Measurements from ENCODE around the gene WFDC6. TPM values are rescaled to one million over a fixed set of nuclear protein-coding genes. Genes with fewer than 3 reads are reported as not detected.

Gene WFDC6
- total RNA-seq, 4 donors from 2014 or later = 1.6 TPM; not detected in 3

- TF ChIP-seq POLR2AphosphoS5 (IDR thresholded peaks at IDR 0.05) (no peak), CTCF (IDR thresholded peaks at IDR 0.05) (no peak), POLR2A (IDR thresholded peaks at IDR 0.05) (no peak), EP300 (IDR thresholded peaks at IDR 0.05) (no peak)
- Histone ChIP-seq H3K4me3 (no peak overlapping the region), H3K4me1 (no peaks in the 10 kb centered on the region), H3K9me3 (no peaks in the 10 kb centered on the region), H3K27me3 (no peaks in the 10 kb centered on the region), H3K27ac (no peak overlapping the region), H3K36me3 (no peaks in the 10 kb centered on the region)
- 79% methylated on average over 7 of the region's 7 CpGs for WGBS
- no peak for DNase-seq (ENCODE audit: low spot score in 2 of 2)
Measured at GRCh38 chr20:45508068-45508886, 31.0 kb downstream of the WFDC6 start.

- Histone ChIP-seq H3K27me3 (no peaks in the 10 kb centered on the region), H3K4me3 (no peak overlapping the region), H3K27ac (no peak overlapping the region), H3K9me3 (no peaks in the 10 kb centered on the region), H3K36me3 (no peaks in the 10 kb centered on the region), H3K4me1 (no peaks in the 10 kb centered on the region)
- WGBS = 72% methylated on average over 5 of the region's 5 CpGs
- DNase-seq (ENCODE audit: low spot score in 2 of 2) = no peak
- no peak for TF ChIP-seq POLR2A (IDR thresholded peaks at IDR 0.05)
Measured at GRCh38 chr20:45507011-45507820, 32.1 kb downstream of the WFDC6 start.

- no peak overlapping the region for H3K27ac ChIP-seq
- WGBS = 85% methylated on average over 2 of the region's 2 CpGs
- no peak for DNase-seq (ENCODE audit: low spot score in 2 of 2)
- no peak for TF ChIP-seq POLR2AphosphoS5 (IDR thresholded peaks at IDR 0.05)
- no peak for TF ChIP-seq POLR2A (IDR thresholded peaks at IDR 0.05)
- no peak for TF ChIP-seq CTCF (IDR thresholded peaks at IDR 0.05)
- no peak for TF ChIP-seq EP300 (IDR thresholded peaks at IDR 0.05)
- no peak overlapping the region for H3K4me3 ChIP-seq
- peaks cover 3% of the 10 kb centered on the region for H3K27me3 ChIP-seq
- H3K9me3 ChIP-seq = no peaks in the 10 kb centered on the region
- no peaks in the 10 kb centered on the region for H3K36me3 ChIP-seq
- H3K4me1 ChIP-seq = no peaks in the 10 kb centered on the region
Measured at GRCh38 chr20:45506398-45506797, 32.9 kb downstream of the WFDC6 start.

GRCh38 chr20:45503403-45503802 is 35.9 kb downstream of the WFDC6 start:
- 53% methylated on average over 2 of the region's 2 CpGs for WGBS
- TF ChIP-seq POLR2AphosphoS5 (IDR thresholded peaks at IDR 0.05) (no peak), POLR2A (IDR thresholded peaks at IDR 0.05) (no peak), EP300 (IDR thresholded peaks at IDR 0.05) (no peak), CTCF (IDR thresholded peaks at IDR 0.05) (no peak)
- no peaks in the 10 kb centered on the region for H3K9me3 ChIP-seq
- H3K27me3 ChIP-seq = peaks cover 20% of the 10 kb centered on the region
- no peak for DNase-seq (ENCODE audit: low spot score in 2 of 2)
- no peak overlapping the region for H3K4me3 ChIP-seq
- H3K4me1 ChIP-seq = no peaks in the 10 kb centered on the region
- no peaks in the 10 kb centered on the region for H3K36me3 ChIP-seq
- H3K27ac ChIP-seq = no peak overlapping the region

- WGBS = 63% methylated on average over 1 of the region's 1 CpG
- Histone ChIP-seq H3K36me3 (no peaks in the 10 kb centered on the region), H3K4me3 (no peak overlapping the region), H3K27ac (no peak overlapping the region), H3K9me3 (no peaks in the 10 kb centered on the region), H3K4me1 (no peaks in the 10 kb centered on the region), H3K27me3 (peaks cover 29% of the 10 kb centered on the region)
- DNase-seq (ENCODE audit: low spot score in 2 of 2) = no peak
- TF ChIP-seq POLR2A (IDR thresholded peaks at IDR 0.05) (no peak), EP300 (IDR thresholded peaks at IDR 0.05) (no peak), POLR2AphosphoS5 (IDR thresholded peaks at IDR 0.05) (no peak), CTCF (IDR thresholded peaks at IDR 0.05) (no peak)
Measured at GRCh38 chr20:45502561-45502960, 36.7 kb downstream of the WFDC6 start.
